Germinal center (tissue), 1 donor: ENCODE measurements around the gene ZNF75A.
"Not testable (repeated sequence)": the region's sequence is repeated elsewhere in the genome, so short reads cannot be mapped to it uniquely, and the experiment has no call there.

Source experiments
- DNase-seq: peaks from one replicate; pipeline ENCODE4 v3.0.0; 2012; ENCODE audit warnings: mixed read lengths, low spot score

Gene ZNF75A

DNA sequence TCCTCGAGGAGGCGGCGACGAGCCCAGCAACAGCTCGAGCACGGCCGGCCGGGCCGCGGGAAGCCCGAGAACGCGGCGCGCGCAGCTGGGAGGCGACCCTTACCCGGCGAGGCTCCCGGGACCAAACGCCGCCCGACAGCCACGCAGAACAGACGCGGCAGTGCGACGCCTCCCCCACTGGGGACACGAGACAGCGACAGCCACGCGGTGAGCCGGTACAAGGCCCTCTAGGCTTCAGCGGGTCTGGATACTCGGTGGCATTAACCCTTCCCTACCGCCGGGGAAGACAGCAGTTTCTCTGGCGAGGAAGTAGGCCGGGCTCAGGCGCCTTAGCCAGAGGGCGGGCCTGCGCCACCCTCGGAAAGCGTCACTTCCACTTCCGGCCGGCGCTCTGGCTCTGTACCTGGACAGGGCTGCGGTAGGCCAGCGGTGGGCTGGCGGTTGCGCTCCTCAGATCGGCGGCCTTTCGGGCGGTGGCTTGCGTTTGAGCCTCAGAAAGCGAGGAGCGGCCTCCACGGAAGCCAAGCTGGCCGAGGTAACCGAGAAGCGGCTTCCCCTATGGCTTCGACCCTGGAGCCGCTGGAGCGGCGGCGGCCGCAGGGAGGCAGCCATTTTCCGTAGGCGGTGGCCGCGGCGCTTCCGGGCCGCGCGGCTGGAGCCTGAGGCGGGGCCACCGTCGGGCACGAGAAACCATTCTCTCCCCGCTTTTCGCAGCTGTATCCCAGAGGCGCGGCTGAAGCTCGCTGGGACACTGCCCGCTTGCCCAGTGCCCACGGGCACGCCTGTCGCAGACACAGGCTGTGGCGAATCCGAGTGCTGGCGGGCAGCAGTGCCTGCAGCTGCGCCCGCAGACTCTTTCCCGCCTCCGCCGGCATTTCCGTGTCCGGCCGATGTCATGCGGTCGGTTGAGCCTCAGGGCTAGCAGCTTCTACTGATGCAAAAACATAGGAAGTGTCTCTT, at the start of gene ZNF75A, which contains the start of gene TIGD7:
Gene ZNF75A, plus strand, starts transcription at position 389 of the 960 bp plus-strand sequence. CDS start 2,932 bp downstream, outside the sequence.
Gene TIGD7, minus strand, starts transcription at position 322 of the 960 bp plus-strand sequence. CDS start 4,816 bp downstream, outside the sequence.
- DNase-seq: peak; percentile 86

DNA sequence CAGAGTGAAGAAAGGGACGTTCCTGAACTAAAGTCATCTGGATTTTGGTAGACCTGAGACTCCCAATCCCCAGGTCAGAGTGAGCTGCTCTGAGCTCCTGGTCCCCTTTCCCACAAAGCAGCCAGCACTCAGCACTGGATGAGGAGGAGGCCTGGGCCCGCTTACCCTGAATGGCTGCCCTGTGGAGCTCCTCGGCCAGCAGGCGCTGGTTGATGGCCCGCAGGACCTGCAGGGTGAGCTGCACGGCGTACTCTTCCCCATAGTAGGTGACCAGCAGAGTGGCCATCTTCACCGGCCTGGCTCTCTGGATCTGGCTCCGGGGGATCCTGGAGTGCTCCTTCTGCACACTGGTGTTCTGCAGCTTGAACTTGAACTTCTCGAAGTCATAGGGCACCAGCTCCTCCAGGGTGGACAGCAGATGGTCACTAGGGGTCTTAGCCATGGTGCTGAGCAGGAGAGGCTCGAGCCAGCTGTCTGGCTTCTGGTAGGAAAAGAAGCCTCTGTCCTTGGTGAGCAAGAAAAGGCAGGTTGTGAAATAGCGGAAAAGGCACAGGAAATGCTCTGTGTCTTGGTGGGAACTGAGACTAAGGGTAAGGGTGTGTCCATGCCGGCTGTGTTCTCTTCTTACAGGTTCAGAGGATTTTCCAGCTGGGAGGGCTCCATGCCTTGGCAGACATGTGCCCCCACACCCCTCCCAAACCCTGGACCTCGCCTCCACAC, 49.0 kb upstream of the ZNF75A start, which contains the start of gene MEFV:
Gene MEFV, minus strand, starts transcription at position 488 of the 720 bp plus-strand sequence. Its CDS starts 46 bp downstream, at position 442.
- DNase-seq: no peak

DNA sequence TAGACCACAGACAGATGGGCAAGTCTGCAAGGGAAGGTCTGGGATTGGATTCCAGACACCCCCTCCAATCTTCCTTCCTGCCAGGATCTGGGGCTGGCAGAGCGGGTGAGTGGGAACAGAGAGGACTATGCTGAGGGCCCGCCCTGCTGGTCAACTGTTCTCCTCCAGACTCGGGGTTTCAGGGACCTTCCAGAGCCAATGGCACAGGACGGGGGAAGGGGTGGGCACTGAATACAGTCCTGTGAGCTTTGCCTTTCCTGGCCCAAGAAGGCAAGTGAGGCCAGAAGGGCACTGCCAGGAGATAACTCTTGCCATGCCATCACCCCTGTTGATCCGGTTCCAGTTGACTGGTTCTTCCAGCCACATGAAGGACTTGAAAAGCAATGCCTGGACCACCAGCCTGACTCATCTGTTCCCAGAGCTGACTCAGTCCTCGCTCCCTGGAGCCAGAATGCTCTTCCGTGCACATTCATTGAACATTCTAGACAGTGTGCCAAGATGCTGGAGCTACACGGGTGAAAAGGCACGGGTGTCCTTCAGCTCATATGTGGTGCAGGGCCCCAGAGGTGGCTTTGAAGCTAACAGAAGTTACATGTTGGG, 48.3 kb upstream of the ZNF75A start:
- no peak for DNase-seq

- no peak for DNase-seq
These were observed 45.5 kb upstream of the ZNF75A start for GRCh38 chr16:3259836-3260235.

GRCh38 chr16:3262517-3262916, 42.8 kb upstream of the ZNF75A start:
- no peak for DNase-seq

DNA sequence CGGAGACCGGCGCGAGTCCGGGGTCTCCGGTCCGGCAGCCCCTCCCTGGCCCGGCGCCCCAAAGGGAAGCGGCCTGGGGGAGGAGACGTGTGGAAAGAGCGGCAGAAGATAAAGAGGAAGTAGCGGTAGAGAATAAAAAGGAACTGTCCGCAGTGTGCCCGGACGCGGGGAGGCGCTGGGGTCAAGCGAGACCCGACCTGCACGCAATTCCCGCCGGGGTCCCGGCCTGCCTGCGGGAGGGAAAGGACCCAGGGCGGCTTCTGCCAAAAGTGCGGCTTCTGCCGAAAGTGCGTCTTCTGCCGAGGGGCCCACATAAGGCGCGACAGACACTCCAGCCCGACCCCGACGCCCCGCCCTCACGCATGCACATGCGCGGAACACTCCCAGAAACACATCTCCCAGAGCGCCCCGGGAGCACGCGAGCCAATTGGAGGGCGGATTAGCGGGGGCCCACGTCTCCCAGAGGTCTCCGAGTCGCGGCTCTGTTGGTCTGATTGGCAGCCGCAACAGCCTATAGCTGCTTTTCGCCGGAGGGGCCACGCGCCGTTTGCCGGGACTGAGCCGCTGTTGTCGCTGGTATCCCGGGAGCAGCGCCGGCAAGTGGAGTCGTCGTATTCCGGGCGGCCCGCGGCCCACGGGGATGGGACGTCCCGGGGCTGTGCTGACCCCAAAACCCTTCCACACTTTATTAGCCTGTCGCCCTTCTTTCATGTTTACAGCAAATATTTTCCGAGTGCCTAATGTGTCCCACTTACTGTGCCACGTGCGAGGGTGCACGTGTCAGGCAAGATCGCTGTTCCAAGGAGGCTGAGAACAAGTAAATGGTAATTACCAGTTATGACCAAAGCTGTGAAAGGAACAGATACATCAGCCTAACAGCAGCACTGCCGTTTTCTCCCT, 40.9 kb upstream of the ZNF75A start:
- DNase-seq: peak; percentile 97

- DNase-seq: peak; percentile 19
These were observed 38.3 kb upstream of the ZNF75A start for GRCh38 chr16:3266873-3267537.

- DNase-seq: no peak
These were observed 37.0 kb upstream of the ZNF75A start for GRCh38 chr16:3268294-3268693.

GRCh38 chr16:3270718-3271117, 34.6 kb upstream of the ZNF75A start:
- DNase-seq: not testable (repeated sequence)

- not testable (repeated sequence) for DNase-seq
These were observed 34.0 kb upstream of the ZNF75A start for GRCh38 chr16:3271281-3271680.

DNA sequence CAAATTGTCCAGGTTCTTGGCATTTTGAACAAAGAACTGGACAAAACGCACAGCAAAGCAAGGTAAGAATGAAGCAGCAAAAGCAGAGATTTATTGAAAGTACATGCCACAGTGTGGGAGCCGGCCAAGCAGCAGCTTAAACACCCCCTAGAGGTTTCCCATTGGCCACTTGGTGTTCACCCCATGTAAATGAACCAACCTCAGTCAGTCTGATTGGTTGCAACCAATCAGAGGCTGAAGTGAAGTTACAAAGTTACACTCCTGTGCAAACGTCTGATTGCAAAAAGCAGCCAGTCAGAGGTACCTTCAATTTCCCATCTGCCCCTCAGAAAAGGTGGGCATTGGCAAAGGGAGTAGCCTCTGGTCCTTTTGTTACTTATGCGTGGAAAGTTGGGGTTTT, 30.8 kb upstream of the ZNF75A start:
- no peak for DNase-seq

DNA sequence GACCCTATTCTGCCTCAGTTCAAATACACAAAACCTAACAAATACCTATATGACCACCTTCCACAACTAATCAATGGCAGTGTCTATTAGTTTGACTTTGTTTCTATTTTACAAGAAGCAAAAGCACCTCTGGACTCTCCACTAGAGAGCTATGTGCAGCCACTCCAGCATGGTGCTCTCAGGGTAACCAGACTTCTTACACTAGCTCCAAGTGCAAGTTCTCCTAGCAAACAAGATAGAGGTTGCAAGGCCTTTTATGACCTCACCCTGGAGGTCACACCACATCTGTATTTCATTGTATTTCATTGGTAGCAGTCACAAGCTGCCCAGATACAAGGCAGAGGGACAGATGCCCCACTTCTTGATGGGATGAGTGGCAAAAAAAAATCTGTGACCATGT, 30.4 kb upstream of the ZNF75A start:
- no peak for DNase-seq

GRCh38 chr16:3276679-3277078, 28.6 kb upstream of the ZNF75A start:
- DNase-seq: no peak

DNA sequence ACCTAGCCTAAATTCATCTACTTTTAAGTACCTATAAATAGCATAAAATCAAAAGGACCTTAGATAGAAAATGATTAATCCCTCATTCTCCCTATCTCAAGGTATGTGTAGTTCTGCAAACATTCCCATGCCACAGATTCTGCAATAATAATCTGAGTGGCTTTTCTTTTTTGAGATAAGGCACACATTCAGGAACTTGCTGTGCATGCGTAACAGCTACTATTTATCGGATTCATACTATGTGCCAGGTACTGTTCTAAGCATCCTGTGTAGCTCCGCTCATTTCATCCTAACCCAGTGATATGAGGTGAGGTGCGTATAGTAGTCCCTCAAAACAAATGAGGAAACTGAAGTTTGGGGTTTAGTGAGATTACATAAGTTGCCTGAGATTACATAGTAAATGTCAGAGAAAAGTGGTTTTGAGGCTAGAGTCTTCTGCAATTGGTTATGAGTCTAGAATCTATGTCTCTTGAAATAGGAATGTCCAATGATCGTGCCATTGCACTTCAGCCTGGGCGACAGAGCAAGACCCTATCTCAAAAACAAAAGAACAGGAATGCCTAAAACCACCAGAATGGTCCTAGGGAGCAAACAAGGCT, 24.0 kb upstream of the ZNF75A start:
- DNase-seq: no peak

DNA sequence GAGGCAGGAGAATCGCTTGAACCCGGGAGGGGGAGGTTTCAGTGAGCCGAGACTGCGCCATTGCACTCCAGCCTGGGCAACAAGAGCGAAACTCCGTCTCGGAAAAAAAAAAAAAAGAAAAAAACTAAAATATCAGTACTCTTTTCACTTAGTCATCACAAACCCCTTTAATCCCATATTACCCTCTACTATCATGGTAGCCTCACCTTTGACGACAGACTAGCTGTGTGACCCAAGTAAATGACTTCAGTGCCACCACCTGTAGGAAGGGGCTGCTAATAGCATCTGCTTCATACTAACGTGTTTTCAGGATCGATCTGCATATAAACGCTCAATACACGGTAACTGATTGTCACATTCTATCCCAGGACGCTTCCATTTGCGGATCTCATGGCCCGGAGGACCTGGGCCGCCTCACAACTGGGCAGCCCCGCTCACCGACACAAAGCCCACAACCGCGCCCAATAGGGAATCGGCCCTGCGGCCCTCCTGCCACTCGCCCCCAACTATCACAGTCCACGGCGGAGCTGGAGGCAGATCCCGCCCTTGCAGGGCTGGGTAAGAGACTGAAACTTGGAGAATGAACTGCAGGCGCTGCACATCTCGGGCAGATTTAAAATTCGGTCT, 23.1 kb upstream of the ZNF75A start:
- DNase-seq: no peak

GRCh38 chr16:3282730-3283542, 22.4 kb upstream of the ZNF75A start, which contains the start of gene ZNF263:
ZNF263 (plus strand) TSS chr16:3283491; CDS start chr16:3283819, 328 bp downstream.
- DNase-seq: peak; percentile 96

DNA sequence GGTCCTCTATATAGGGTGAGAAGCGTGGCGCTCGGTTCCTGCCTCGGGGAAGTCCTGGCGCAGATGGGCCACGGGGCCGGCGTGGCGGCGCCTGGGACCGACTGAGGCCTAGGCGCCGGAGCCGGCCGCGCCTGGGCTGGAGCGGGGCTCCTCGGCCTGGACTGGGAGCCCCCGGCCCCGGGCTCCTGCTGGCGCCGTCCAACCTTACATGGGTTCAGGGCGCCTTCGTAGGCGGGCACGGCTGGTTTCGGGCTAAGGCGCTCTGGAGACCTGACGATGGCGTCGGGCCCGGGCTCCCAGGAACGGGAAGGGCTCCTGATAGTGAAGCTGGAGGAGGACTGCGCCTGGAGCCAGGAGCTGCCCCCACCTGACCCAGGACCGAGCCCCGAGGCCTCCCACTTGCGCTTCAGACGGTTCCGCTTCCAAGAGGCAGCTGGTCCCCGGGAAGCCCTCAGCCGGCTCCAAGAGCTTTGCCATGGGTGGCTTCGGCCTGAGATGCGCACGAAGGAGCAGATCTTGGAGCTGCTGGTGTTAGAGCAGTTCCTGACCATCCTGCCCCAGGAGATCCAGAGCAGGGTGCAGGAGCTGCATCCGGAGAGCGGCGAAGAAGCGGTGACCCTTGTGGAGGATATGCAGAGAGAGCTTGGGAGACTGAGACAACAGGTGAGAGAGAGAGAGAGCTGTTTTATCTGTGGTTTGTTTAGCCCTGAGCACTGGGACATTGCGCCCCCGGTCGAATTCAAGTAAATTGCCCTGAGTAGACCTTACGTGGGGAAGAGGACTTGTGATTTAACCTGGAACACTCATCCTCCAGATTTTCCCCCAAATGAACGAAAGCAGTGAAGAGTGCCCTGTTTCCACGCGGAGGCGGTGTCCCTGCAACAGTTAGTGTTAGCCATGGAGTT, 21.5 kb upstream of the ZNF75A start:
- DNase-seq: no peak

GRCh38 chr16:3285131-3285530, 20.2 kb upstream of the ZNF75A start:
- no peak for DNase-seq
